Fibroblast of the aortic adventitia (primary cell): ENCODE data around the gene ENSA. TPM values are rescaled to one million over a fixed set of nuclear protein-coding genes. Genes with fewer than 3 reads are reported as not detected.
"Not testable (repeated sequence)": the region's sequence is repeated elsewhere in the genome, so short reads cannot be mapped to it uniquely, and the experiment has no call there.

Experiments used
- DNase-seq: peaks from one replicate; pipeline ENCODE4 v3.0.0-alpha.2; 2010; ENCODE audit warnings: low read depth
- H3K4me3 ChIP-seq: 2 replicates; pipeline ENCODE4 v1.5.1; 2011; ENCODE audit warnings: low read depth, mild to moderate bottlenecking, control low read depth, low read length, moderate library complexity
- CTCF ChIP-seq: IDR thresholded peaks from 2 replicates; pipeline ENCODE4 v1.5.1; 2011; ENCODE audit warnings: mild to moderate bottlenecking, low read length, control low read depth, inconsistent platforms; ENCODE audit not compliant: insufficient read depth
- total RNA-seq: library from RNA; depleted of rRNA; stranded (reverse); fragments of >200 nt; gene quantifications from 2 replicates; pipeline ENCODE4 v1.2.3, GENCODE V29; 2012; ENCODE audit warnings: low replicate concordance

Gene ENSA
- total RNA-seq, 1 donor, result 82.1 TPM

GRCh38 chr1:150660584-150660983 is 31.2 kb upstream of the ENSA start:
- H3K4me3 ChIP-seq, result no peak overlapping the region
- TF ChIP-seq CTCF, result no peak
- no peak for DNase-seq

DNA sequence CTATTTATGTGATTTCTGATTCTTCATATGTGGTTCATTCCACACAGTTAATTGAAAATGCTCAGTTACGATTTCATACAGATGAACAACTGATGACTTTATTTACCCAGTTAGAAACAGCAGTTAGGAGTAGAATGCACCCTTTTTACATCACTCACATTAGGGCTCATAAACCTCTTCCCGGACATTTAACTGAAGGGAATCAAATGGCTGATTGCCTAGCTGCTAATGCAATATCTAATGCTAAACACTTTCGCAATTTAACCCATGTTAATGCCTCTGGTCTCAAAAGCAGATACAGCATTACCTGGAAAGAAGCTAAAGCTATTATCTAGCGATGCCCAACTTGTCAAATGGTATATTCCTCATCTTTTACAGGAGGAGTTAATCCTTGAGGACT is 27.7 kb upstream of the ENSA start:
- not testable (repeated sequence) for DNase-seq, H3K4me3 ChIP-seq

- not testable (repeated sequence) for H3K4me3 ChIP-seq, DNase-seq
These were observed 25.2 kb upstream of the ENSA start for GRCh38 chr1:150654635-150655034.

DNA sequence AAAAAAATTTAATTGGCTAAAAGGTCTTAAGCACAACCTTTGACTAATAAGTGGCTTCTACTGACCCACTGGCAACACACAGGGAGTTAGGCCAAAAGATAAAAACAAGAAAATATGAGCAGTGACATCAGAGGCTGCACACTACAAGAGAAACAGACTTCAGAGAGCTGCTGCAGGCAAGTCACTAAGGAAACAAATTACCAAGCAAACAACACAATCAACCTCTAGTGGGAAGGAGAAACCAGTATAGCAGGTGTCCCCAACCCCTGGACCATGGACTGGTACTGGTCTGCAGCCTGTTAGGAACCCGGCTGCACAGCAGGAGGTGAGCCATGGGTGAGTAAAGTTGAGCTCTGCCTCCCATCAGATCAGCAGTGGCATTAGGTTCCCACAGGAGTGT is 20.8 kb upstream of the ENSA start:
- TF ChIP-seq CTCF, result no peak
- H3K4me3 ChIP-seq, result no peak overlapping the region
- DNase-seq, result peak; percentile 37

- H3K4me3 ChIP-seq, result no peak overlapping the region
- no peak for TF ChIP-seq CTCF
- DNase-seq, result no peak
These were observed 20.1 kb upstream of the ENSA start for GRCh38 chr1:150649441-150650075.

DNA sequence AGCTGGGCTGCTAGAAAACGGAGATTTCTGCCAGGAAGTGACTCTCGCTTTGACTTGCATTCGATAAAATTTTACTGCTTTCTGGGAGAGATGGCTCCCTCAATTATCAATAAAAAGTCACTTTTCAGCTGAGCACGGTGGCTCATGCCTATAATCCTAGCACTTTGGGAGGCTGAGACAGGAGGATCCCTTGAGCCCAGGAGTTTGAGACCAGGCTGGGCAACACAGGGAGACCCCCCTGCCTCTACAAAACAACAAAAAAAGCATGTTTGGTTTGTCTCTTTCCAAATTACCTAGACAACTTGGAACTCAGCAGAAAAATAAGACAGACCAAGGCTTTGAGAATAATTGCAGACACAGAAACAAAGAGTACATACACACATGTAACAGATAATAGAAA is 12.9 kb upstream of the ENSA start:
- TF ChIP-seq CTCF, result no peak
- DNase-seq, result no peak

GRCh38 chr1:150641126-150641815 is 11.9 kb upstream of the ENSA start:
- not testable (repeated sequence) for H3K4me3 ChIP-seq, DNase-seq

More for the DNA sequence above, 12.9 kb upstream of the ENSA start:
- no peak overlapping the region for H3K4me3 ChIP-seq

GRCh38 chr1:150638430-150638829 is 9.0 kb upstream of the ENSA start:
- not testable (repeated sequence) for DNase-seq, H3K4me3 ChIP-seq

DNA sequence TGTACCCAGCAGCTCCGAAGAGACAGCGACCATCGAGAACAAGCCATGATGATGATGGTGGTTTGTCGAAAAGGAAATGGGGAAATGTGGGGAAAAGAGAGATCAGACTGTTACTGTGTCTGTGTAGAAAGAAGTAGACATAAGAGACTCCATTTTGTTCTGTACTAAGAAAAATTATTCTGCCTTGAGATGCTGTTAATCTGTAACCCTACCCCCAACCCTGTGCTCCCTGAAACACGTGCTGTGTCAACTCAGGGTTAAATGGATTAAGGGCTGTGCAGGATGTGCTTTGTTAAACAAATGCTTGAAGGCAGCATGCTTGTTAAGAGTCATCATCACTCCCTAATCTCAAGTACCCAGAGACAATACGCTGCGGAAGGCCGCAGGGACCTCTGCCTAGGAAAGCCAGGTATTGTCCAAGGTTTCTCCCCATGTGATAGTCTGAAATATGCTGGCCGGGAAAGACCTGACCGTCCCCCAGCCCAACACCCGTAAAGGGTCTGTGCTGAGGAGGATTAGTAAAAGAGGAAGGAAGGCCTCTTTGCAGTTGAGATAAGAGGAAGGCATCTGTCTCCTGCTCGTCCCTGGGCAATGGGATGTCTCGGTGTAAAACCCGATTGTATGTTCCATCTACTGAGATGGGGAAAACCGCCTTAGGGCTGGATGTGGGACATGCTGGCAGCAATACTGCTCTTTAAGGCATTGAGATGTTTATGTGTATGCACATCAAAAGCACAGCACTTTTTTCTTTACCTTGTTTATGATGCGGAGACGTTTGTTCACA is 5.6 kb upstream of the ENSA start:
- DNase-seq, H3K4me3 ChIP-seq: not testable (repeated sequence)
